GM18499 (cell line): ENCODE data around the gene LDLRAD4.

Experiments
- ATAC-seq: cut with Tn5 transposase; IDR thresholded peaks from one replicate; pipeline ENCODE4 v1.9.1; 2021; ENCODE audit warnings: moderate number of reproducible peaks; ENCODE audit not compliant: insufficient read depth, unreplicated experiment

LDLRAD4 gene

DNA sequence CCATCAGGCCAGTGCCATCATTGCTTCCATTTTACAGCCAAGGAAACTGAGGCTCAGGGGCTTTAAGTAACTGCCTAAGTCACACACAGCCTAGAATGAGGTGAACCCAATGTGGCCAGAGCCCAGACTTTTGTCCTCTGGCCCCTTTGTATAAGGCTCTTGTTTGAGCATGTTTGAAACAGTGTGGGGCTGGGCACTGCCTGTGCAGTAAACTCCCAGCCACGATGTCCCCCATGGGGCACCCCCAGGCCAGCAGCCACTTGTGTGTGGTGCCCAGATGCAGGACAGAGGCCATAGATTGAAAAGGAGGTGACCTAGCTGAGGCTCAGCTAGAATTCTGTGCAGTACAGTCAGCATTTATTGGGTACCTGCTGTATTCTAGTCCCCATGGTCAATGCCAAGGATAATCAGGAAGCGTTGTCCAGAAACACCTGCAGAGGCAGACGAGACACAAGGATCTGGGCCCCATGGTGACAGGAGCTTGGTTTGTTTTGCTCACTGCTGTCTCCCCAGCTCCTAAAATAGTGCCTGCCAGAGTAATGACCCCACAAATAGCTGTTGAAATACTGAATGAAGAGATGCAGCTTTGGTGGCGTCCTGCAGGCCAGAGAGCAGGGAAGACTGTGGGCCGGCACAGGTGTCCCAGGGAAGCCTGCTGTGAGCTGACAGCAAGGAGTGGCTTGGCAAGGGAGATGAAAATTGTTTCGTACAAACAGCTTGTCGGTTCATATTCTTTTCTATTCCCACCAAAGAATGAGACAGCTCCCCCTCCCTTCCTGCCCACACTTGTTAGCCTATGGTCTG is 160.7 kb downstream of the LDLRAD4 start:
- no peak for ATAC-seq

DNA sequence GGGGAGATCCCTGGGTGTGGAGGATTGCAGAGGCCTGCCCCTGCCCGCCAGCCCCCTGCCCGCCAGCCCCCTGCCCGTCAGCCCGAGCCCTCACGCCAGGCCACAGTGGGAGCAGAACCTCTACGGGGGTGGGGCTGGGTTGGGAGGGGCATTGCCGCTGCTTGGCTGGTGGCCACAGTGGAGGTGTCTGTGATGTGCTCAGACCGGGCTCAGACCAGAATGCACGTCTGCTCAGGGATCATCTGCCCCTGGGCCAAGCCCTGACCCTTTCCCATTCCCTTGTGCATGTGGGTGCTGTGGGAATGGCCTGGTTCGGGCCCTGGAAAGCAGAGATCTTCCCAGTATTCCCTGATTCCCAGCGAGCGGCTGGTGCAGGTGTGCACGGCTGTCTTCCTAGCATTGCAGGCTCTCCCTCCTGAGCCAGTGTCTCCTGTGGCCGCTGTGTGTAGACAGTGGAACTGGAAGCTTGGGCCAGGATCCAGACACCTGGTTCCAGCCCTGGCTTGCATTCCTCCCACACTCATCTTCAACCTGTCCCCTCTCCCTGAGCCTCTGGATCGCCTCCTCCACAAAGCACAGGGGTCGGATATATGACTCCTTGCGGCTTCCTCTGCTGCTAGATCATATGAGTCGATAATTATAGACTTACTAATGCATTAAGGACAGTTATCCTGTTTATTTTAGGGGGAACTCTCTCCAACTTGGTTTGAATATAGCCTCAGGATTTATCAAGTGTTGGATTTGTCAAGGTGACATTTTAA is 161.6 kb downstream of the LDLRAD4 start:
- ATAC-seq = no peak

DNA sequence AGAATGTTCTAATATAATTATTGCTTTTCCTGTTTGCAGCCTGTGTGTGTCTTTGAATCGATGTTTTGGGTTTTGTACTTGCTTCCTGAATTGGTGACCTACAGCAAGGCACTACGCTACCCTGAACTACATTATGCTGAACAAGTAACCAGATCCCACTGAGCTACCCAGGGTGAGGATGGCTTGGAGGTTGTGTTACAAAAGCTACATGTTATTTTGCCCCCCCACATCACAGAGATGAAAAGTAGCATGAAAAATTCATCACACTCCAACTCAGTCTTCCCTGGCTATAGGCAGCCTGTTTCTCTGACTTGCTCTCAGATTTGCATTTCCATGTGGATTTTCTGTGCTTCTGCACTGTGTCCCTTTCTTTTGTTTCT is 162.1 kb downstream of the LDLRAD4 start:
- no peak for ATAC-seq

DNA sequence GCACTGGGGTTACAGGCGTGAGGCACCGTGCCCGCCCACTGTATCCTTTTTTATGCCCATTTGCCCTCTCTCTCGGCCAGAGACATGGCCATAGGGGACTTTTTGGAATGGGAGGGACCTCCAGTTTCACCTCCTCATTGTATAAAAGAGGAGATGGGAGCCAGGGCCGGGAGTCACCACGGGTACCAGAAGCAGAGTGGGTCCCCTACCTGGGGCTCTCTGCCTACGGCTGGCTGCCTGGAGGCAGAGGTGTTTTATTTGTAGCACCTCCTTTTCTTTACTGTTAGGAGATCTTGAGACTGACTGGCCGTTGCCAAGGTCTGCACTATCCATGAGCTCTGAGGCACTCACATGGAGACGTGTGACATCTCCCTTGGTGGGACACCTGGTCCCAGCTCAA is 162.8 kb downstream of the LDLRAD4 start:
- no peak for ATAC-seq

DNA sequence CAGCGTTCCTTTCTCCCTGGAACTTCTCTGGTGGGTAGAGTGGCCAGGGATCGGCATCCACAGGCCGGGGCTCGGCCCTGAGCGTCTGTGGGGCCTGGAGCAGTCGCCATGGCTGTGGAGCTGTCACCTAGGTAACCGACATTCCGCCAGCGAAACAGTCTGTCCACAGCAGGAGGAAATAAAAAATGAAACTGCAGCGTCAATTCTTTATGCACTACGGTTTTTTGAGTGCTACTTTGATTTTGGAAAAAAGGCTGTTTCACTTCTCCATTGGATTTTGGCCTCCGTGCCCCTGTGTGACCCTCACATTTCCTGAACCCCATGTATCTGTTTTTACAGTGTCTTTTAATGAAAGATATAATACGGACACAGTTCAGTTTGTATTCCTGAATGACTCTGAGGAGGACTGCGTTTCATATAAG is 163.4 kb downstream of the LDLRAD4 start:
- no peak for ATAC-seq

DNA sequence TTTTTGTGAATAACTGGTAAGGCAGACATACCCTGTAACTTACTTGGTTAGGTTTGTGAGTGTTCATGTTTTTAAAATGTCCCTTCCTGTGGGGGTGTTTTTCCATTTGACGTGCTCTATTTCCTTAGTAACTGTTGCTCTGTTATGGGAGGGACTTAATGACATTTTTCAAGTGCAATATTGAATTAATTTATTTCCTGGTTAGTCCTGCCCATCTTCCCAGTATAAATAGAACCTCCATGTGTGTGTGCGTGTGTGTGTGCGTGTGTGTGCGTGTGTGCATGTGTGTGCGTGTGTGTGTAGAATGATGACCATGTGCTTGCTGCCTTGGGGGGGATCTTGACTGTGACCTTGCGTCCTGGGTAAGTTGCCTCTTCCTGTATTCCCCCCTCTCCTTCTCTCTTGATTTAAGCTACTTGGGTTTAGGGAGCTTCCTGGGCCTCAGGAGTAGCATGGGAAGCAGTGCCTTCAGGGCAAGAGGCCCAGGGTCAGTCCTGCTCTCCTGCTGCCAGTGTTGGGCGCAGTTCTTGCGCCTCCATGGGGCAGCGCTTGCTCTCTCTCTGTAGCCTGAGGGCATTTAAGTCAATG is 163.9 kb downstream of the LDLRAD4 start:
- ATAC-seq = no peak

DNA sequence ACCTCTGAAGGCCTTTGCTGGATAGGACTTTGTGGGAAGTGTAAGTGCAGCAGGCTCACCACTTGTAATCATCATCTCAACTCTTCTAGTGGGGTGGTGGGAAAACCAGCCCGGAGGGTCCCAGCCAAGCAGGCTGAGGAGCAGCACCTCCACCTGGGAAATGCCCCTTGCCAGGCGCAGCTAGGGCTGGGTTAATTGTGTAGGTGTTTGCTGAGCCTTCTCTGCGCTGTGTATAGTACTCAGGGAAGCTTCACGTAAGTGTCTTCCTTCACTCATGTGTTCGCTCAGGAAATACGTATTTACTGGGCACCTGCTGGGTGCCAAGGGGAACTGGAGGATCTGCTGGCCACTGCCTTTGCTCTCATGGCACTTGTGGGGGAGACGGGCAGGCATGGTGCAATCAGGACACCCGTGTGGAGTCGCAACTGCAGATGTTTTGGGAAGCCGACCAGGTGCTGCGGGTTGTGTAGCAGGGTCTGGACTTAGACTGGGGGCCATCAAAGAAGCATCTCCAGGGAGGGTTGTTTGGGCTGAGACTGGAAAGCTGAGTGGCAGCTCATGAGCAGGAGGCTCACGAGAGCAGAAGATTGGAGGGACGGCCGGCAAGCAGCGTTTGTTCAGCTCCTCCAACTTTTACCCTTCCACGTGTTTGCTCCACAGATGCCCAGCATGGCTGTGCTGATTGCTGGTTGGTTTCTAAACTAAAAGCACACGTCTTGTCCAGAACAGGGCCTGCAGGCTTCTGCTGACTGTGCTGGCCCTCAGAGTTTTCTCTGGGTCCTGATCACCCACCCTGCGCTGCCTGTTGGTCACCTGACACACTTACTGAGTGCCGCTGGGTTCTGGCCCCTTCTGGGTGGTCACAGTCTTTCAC is 164.6 kb downstream of the LDLRAD4 start:
- no peak for ATAC-seq

DNA sequence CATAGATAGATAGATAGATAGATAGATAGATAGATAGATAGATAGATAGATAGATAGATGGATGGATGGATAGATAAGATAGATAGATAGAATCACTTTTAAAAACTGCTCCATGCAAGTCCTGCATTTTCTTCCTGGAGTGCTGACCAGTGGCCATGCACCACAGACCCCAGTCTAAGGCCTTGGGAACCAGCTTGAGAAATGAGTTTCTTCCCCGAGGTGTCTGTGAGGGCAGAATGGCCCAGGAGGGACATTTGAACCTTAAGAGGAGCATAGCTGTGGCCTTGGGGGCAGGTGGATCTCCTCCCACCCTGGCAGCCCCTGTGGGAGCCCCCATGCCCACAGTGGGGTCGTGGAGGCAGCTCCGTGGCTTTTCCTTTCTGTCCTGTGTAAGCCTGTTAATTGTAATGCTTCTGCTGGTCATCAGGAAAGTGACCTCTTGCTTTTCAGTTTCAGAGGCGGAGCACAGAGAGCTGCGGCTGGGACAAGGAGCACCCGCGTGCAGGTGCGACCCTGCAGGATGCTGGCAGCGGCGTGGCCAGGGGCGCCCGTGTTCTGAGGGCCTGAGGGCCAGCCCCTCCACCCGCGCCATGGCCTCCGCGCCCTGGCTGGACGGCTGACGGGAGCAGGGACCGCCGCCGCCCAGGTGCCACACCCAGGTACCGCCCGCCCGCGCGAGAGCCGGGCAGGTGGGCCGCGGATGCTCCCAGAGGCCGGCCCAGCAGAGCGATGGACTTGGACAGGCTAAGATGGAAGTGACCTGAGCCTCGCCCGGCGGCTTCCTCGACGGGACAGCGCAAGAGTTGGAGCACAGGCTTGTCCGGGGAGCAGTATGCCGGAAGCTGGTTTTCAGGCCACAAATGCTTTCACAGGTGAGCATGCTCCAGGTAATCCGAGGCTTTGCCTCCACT is 168.6 kb downstream of the LDLRAD4 start:
- no peak for ATAC-seq

DNA sequence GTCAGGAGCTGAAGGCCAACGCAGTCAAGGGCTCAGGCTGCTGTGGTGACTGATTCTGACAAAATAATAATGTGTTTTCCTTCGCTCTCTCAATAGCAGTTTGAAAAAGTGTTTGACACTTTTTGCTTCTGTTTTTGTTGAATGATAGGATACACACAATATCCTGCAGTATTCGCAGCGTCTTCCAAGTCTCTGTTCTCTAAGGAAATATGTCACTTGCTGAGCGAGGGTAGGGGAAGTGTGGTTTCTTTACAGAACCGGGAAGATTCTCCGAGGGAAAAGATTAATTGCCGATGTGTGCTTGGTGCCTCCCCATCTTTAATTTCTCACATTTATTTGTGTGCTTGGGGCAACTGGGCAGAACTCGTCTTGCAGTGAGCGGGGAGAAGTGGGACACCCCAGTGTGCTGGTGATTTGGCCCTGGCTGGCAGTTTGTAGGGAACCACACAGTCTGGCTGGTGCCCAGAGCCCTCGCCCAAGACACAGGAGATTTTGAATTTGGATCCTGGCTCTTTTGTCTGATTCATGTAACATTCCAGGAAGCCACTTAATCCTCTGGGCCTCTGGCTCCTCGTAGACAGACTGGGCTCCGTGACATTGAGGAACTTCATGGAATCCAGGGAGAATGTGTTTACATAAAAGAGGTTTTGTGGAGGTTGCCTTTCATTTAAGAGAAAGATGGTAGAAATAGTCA is 169.4 kb downstream of the LDLRAD4 start:
- no peak for ATAC-seq

DNA sequence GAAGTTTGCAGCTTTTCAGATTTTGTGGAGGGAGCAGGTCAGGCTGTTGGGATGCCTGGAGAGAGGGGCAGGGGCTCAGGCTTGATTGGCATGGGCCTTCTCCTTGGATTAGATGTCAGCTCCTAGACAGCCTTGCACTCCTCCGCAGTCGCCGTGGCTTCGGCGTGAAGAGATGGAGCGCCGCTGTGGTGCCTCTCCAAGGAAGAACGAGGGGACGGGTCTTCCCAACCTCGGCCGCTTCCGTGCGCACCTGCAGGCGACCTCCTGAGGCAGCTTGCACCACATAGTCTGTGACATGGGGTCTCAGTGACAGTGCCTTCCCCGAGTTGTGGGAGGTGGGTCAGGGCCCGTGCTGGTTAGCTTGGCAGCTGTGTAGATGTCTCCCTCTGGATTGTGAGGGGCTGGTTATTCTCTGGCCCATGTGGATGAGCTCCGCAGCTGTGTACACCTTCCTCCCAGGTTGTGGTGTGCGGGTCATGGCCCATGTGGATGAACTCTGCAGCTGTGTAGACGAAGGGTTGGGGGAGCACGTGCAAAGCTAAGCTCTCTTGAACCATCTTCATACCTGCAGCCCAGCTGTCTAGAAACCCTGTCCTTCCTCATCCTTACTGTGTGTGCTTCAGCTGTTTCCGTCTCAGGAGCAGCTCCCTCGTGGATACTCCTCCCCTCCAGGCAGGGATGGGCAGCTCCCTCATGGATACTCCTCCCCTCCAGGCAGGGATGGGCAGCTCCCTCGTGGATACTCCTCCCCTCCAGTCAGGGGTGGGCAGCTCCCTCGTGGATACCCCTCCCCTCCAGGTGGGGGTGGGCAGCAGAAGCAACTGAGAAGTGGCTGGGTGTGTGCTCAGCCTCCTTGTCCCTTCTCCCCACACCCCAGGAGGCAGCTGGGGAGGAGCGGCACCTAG is 170.3 kb downstream of the LDLRAD4 start:
- ATAC-seq = no peak

DNA sequence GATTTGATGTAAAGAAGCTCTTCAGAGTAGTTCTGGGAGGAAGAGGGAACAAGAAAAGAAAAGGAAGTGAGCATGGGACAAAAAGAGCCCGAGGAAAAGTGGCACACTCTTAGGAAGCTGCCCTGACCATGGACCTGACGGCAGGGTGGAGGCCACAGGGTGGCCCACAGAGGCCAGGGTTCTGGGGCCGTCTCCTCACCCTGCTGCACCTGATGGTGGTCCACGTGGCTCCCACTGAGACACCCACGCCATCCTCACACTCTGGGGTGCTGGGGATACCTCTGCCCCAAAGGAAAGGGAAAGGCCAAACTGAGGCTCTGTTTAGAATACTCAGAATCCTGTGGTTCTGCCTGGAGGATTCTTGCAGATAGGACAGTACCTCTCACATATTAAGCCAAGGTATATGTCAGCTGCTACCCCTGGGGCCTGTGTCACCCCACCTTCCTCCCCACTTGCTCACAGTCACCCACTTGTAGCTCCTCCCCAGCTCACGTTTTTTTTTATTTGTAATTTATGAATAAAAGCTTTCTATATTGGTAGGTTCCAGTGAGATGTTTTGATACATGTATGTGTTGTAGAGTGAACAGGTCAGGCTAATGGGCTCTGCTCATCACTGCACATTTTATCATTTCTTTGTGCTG is 171.1 kb downstream of the LDLRAD4 start:
- ATAC-seq = no peak

DNA sequence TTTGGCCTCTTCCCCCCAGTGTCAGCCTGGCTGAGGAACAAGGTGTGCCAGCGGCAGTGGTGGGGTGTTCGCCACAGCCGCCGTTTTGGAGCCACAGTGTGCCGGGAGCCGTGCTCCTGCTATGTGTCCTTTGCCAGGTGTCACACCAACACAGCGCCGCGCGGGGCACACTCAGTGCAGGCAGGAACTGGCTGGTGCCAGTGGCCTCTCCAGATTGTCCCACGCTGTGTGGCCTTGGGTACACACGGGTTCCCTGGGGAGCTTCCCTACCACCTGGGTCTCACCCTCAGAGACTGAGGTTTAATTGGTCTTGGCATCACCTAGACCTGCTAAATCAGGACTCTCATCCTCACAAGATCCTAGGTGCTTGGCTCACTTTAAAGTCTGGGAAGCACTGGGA is 171.6 kb downstream of the LDLRAD4 start:
- ATAC-seq = no peak

DNA sequence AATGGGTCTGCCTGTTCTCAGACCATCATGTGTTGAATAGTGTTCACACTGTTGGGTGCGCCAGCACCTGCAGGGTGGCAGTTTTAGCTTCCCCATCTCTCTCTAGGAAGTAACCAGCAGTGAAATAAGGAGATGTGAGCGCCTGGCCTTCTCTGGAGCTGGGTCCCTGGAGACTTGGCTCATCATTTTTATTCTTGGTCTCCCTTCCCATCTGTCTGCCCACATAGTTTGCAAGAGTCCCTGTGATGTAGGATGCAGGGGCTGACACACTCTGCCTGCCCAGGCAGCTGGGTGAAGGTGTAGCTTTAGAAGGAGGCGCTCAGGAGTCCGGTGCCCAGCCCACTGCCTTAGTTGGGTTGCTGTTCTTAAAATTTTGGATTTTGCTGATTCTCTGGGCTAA is 172.2 kb downstream of the LDLRAD4 start:
- ATAC-seq = no peak

DNA sequence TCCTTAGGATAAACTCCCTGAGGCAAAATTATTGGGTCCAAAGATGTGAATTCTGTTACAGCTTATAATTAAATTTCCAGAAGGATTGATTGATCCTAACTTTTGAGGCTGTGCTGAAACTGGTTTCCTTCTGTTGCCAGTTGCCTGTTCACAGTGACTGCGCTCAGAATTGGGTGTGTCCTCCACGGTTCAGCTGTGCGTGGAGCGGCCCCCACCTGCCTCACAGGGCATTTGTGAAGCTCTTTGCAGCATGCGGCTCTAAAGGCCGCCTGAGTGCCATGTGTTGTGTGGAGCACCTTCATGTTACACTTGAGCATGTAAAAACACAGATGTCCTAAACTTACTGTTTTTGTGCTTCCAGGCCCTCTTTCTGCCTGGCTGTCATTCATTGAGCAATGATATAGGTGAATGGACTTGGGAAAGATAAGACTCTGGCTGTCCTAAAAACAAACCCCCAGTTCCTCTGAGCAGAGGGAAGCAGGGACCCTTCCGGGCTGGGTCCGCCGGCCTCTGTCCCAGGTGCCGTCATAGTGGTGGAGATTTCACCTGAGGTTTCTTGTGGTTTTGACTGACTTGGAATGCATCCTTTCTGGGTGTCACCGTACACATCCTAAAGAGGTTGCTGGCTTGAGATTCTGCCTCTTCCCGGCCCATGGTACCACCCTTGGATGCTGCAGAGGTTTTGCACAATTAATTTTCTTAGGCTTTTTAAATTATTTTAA is 173.6 kb downstream of the LDLRAD4 start:
- ATAC-seq = no peak

DNA sequence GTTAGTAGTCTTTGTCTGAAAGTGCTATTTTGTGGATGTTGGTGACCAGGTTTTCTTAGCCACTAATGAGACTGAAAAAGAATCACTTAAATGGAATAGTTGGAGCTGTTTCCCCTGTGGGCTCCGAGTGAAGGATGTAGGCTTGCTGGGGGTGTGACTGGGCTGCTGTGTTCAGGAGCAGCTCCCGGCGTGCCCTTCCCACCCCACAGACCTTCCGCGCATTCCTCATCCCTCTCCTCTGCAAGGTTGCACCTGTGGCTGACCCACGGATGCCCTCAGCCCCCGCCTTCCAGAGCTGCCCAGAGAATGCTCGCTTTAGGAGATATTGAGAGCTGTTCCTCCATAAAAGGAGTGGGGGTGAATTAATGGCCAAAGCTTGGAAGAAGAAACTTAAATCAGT is 174.3 kb downstream of the LDLRAD4 start:
- no peak for ATAC-seq

DNA sequence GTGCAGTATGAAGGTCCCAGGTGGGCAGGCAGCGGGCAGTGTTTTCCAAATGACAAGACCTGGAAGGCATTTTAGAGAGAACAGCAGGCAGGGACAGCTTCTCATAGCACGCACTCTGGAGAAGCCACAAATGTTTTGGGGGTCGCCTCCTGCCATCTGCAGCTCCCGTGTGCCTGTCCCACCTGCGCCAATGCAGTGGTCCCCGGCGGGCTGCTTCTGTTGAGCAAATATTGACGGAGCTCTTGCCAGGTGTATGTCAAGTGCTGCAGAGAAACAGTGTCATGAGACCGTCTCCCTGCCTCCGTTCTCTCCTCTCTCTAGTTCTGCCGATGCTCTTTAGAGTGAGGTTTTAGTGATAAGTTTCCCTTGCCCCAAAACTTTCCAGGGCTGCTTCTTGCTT is 174.8 kb downstream of the LDLRAD4 start:
- no peak for ATAC-seq

DNA sequence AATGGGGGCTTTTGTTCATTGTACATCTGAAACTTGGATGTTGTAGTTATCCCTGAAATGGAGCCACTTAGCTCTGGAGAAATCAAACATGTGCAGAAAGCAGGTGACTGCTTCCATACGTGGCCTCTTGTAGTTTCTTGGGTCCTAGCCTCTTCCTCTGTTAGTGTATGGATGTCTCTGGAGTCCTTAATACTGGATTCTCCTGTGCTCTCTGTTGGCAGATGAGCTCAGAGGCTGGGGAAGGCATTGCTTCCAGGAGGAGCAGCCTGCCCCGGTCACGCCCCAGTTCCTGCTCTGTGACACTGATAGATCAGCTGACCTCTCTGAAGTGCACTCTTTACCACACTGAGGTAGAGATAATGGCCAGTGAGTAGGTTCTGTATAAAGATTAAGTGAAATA is 176.2 kb downstream of the LDLRAD4 start:
- ATAC-seq = no peak
